ENCODE results near the gene PTPRK. TPM values are rescaled to one million over a fixed set of nuclear protein-coding genes. Genes with fewer than 3 reads are reported as not detected.
"Not testable (repeated sequence)": the region's sequence is repeated elsewhere in the genome, so short reads cannot be mapped to it uniquely, and the experiment has no call there.

Gene PTPRK
- polyA plus RNA-seq, 10 donors = 14.5 to 27.5 (median 18.0) TPM

DNA sequence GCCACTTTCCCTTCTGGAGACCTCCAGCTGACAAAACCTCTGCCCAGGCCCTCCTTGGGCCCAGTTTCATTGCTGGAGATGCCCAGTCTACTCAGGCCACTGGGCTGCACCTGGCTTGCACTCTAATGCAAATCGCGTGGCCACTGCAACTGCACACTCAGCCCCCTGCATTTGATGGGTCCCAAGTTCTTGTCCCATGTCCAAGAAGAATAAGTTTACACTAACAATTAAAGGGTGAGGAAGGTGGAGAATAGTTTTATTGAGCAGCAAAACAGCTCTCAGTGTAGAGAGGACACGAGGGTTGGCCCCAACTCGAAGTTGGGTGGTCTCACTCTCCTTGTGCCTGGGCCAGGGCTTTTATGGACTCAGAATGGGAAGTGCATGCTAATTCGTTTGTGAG is 587.7 kb downstream of the PTPRK start:
- DNase-seq = no peak

DNA sequence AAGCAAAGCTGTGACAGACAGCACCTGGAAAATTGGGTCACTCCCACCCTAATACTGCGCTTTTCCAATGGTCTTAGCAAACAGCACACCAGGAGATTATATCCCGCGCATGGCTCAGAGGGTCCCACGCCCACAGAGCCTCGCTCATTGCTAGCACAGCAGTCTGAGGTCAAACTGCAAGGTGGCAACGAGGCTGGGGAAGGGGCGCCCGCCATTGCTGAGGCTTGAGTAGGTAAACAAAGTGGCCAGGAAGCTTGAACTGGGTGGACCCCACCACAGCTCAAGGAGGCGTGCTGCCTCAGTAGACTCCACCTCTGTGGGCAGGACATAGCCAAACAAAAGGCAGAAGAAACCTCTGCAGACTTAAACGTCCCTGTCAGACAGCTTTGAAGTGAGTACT is 594.0 kb downstream of the PTPRK start:
- DNase-seq = not testable (repeated sequence)

DNA sequence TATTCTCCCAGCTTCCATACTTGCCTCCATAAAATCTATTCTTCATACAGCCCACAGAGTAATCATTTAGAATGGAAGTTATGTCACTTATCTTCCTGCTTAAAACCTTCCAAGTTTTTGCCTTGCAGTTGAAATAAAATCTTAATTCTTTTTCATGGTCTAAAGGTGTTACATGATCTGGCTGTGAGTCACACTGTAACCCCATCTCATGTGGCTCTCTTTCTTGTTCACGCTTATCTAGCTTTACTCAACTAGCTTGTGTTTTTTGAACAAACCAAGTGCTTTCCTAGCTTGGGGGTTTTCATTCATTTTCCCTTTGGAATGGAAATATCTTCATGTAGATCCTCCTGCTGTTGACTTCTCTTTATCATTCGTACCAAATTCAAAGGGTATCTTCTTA is 596.0 kb downstream of the PTPRK start:
- DNase-seq = no peak

DNA sequence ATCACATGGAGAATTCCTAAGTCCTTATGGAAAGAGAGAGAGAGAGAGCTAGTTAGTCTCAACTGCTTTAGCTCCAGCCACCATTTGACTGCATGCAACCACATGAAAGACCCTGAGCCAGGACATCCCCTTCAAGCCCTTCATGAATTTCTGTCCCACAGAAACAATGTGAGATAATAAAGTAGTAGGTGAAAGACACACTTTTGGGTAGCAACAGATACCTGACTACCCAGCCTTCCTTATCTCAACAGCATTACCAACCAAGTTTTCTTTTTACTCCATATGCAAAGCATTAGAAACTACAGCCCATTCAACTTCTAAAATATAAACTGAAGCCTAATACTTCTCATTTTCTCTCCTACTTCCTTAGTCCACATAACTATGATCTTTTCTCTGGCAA is 596.4 kb downstream of the PTPRK start:
- no peak for DNase-seq

DNA sequence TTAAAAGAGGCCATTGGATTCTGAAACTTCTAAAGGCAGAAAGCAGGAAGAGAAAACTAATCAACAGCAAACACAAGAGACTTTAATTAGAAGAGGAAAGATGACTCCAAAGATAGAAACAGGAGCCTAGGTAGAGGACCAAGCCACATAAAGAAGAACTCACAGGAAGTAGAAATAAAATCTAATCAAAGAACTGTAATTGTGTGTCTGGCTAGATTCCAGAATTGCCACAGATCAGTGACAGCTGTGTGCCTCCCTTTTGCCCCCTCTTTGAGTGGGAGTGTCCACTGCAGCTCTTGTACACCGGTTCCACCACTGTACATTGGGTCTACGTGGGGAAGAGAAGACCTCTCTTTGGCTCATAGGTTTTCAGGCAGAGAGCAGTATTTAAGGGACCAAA is 597.3 kb downstream of the PTPRK start:
- DNase-seq = no peak

DNA sequence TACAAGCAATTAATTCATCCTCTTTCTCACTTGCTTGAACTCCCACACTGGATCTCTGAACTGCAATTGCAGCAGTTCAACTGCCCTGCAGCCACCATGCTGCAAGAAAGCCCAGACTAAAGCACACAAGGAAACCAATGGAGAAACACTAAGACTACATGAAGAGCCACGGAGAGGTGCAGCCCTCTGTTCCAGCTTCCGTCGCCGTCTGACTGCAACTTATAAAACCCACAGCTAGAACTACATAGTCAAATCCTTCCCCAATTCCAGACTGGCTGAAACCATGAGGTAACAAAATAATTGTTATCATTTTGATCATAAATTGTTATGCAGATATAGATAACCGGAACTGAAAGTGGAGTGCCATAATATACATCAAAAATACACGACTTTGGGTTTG is 598.4 kb downstream of the PTPRK start:
- no peak for DNase-seq

DNA sequence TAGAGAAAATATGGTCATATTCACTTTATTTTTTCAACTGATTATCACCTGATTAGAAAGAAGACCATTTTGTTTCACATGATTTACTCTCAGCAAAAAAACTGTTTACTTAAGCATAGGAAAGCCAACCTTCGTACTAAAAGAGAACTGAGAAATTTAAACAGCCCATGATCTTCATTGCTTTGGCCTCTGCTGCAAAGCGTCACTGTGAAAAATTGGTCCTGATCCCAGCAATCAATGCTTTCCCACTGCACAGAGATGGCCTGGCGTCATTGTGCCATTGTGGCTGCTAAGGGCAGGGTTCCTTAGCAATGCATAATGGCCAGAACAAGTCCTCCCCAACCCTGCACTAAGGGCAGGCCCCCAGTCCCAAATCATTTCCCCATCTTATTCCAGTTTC is 599.6 kb downstream of the PTPRK start:
- DNase-seq = no peak

All from muscle of back (tissue), 11 donors.